ENCODE data around the gene DOCK7. TPM values are rescaled to one million over a fixed set of nuclear protein-coding genes. Genes with fewer than 3 reads are reported as not detected.

The DOCK7 gene
- total and polyA plus RNA-seq, 4 donors = 5.6 to 35.1 (median 21.7) TPM

GRCh38 chr1:62723883-62724282 is 35.7 kb upstream of the DOCK7 start:
- Histone ChIP-seq H3K4me1 (ENCODE audit: control insufficient read depth in 4 of 4, insufficient read depth in 4 of 4, low read length in 3 of 4) (peaks cover 0 to 4% (median 1%) of the 10 kb centered on the region in 4 donors), H3K9me3 (ENCODE audit: control insufficient read depth in 4 of 4, low read length in 3 of 4) (no peaks in the 10 kb centered on the region), H3K27me3 (ENCODE audit: control insufficient read depth in 4 of 4, insufficient read depth in 4 of 4, low read length in 3 of 4) (no peaks in the 10 kb centered on the region), H3K36me3 (ENCODE audit: control insufficient read depth in 4 of 4, insufficient read depth in 3 of 4, low read depth in 1 of 4, low read length in 3 of 4) (no peaks in the 10 kb centered on the region), H3K9ac (ENCODE audit: low read depth in 1 of 2, low read length in 2 of 2) (no peak overlapping the region), H3K4me3 (ENCODE audit: low read depth in 1 of 3, low read length in 3 of 3) (no peak overlapping the region), H3K27ac (ENCODE audit: low read depth in 1 of 2, low read length in 2 of 2) (no peak overlapping the region)
- WGBS = 90% methylated on average over 2 of the region's 2 CpGs
- TF ChIP-seq TAF1 (conservative IDR thresholded peaks at IDR 0.05) (no peak), JUND (IDR thresholded peaks at IDR 0.05) (no peak), NR2F2 (IDR thresholded peaks at IDR 0.05) (no peak), FOXA2 (IDR thresholded peaks at IDR 0.05) (no peak), ZBTB33 (IDR thresholded peaks at IDR 0.05) (no peak), MAX (IDR thresholded peaks at IDR 0.05) (no peak), RXRA (IDR thresholded peaks at IDR 0.05) (no peak)
- TF ChIP-seq, protein P1, sequence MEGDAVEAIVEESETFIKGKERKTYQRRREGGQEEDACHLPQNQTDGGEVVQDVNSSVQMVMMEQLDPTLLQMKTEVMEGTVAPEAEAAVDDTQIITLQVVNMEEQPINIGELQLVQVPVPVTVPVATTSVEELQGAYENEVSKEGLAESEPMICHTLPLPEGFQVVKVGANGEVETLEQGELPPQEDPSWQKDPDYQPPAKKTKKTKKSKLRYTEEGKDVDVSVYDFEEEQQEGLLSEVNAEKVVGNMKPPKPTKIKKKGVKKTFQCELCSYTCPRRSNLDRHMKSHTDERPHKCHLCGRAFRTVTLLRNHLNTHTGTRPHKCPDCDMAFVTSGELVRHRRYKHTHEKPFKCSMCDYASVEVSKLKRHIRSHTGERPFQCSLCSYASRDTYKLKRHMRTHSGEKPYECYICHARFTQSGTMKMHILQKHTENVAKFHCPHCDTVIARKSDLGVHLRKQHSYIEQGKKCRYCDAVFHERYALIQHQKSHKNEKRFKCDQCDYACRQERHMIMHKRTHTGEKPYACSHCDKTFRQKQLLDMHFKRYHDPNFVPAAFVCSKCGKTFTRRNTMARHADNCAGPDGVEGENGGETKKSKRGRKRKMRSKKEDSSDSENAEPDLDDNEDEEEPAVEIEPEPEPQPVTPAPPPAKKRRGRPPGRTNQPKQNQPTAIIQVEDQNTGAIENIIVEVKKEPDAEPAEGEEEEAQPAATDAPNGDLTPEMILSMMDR (IDR thresholded peaks at IDR 0.05; ENCODE audit: low read depth, low read length, missing input control) = no peak
- TF ChIP-seq, protein P2, sequence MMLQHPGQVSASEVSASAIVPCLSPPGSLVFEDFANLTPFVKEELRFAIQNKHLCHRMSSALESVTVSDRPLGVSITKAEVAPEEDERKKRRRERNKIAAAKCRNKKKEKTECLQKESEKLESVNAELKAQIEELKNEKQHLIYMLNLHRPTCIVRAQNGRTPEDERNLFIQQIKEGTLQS (IDR thresholded peaks at IDR 0.05) = no peak
- no peak for DNase-seq (ENCODE audit: low spot score)

DNA sequence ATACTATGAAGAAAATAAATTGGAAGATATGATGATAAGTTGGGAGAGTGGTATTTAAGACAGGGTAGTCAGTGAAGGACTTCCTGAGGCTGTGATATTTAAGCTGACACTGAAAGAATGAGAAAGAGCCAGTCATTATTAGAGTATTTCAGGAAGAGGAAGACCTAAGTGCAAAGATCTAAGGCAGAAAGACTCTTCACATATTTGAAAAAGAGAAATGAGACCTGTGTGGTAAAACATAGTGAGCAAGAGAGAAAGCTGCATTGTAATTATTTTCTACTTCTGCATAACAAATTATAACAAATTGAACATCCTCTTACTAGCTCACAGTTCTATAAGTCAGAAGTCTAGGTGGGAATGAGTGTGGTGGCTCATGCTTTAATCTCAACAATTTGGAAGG is 34.6 kb upstream of the DOCK7 start:
- Histone ChIP-seq H3K9ac (ENCODE audit: low read depth in 1 of 2, low read length in 2 of 2) (no peak overlapping the region), H3K4me3 (ENCODE audit: low read depth in 1 of 3, low read length in 3 of 3) (no peak overlapping the region), H3K9me3 (ENCODE audit: control insufficient read depth in 4 of 4, low read length in 3 of 4) (no peaks in the 10 kb centered on the region), H3K27ac (ENCODE audit: low read depth in 1 of 2, low read length in 2 of 2) (no peak overlapping the region), H3K4me1 (ENCODE audit: control insufficient read depth in 4 of 4, insufficient read depth in 4 of 4, low read length in 3 of 4) (peaks cover 0 to 4% (median 1%) of the 10 kb centered on the region in 4 donors), H3K27me3 (ENCODE audit: control insufficient read depth in 4 of 4, insufficient read depth in 4 of 4, low read length in 3 of 4) (no peaks in the 10 kb centered on the region), H3K36me3 (ENCODE audit: control insufficient read depth in 4 of 4, insufficient read depth in 3 of 4, low read depth in 1 of 4, low read length in 3 of 4) (no peaks in the 10 kb centered on the region)
- TF ChIP-seq REST (IDR thresholded peaks at IDR 0.05) (no peak), SP1 (IDR thresholded peaks at IDR 0.05) (no peak), FOXA1 (IDR thresholded peaks at IDR 0.05) (no peak), RAD21 (IDR thresholded peaks at IDR 0.05) (no peak), MAX (IDR thresholded peaks at IDR 0.05) (no peak), GABPA (IDR thresholded peaks at IDR 0.05 in 1 of 2, conservative IDR thresholded peaks at IDR 0.05 in 1 of 2) (no peak), HNF4G (IDR thresholded peaks at IDR 0.05) (no peak)
- TF ChIP-seq, protein P1 (IDR thresholded peaks at IDR 0.05; ENCODE audit: low read depth, low read length, missing input control) = no peak
- no peak for DNase-seq (ENCODE audit: low spot score)

All from liver (tissue), 9 donors.